OCI-M1 (cell line): ENCODE data around the gene TAPT1.
A peak's percentile ranks its signal among the peaks of the same experiment; 100 is the strongest.
"Not testable (repeated sequence)": the region's sequence is repeated elsewhere in the genome, so short reads cannot be mapped to it uniquely, and the experiment has no call there.

Experiments used
- DNase-seq: peaks from one replicate; lab custom pipeline; 2025; lab: John Stamatoyannopoulos, UW

Gene TAPT1

GRCh38 chr4:16212138-16212782 lies 14.0 kb downstream of the TAPT1 start:
- no peak for DNase-seq

- no peak for DNase-seq
Observed at GRCh38 chr4:16207409-16207808, 18.9 kb downstream of the TAPT1 start.

GRCh38 chr4:16206848-16207247 lies 19.4 kb downstream of the TAPT1 start:
- peak; percentile 41 for DNase-seq

- DNase-seq: no peak
Observed at GRCh38 chr4:16206301-16206700, 20.0 kb downstream of the TAPT1 start.

- peak; percentile 34 for DNase-seq
Observed at GRCh38 chr4:16205298-16206164, 20.7 kb downstream of the TAPT1 start.

GRCh38 chr4:16204505-16204904 lies 21.8 kb downstream of the TAPT1 start:
- no peak for DNase-seq

GRCh38 chr4:16203083-16203482 lies 23.2 kb downstream of the TAPT1 start:
- no peak for DNase-seq

GRCh38 chr4:16202598-16202997 lies 23.7 kb downstream of the TAPT1 start:
- DNase-seq: no peak

GRCh38 chr4:16199093-16199492 lies 27.2 kb downstream of the TAPT1 start:
- peak; percentile 35 for DNase-seq

- no peak for DNase-seq
Observed at GRCh38 chr4:16197876-16198665, 28.2 kb downstream of the TAPT1 start.

GRCh38 chr4:16196482-16197393 lies 29.5 kb downstream of the TAPT1 start:
- DNase-seq: no peak

GRCh38 chr4:16195209-16195608 lies 31.1 kb downstream of the TAPT1 start:
- DNase-seq: no peak

GRCh38 chr4:16194798-16195197 lies 31.5 kb downstream of the TAPT1 start:
- not testable (repeated sequence) for DNase-seq

- DNase-seq: no peak
Observed at GRCh38 chr4:16194214-16194613, 32.1 kb downstream of the TAPT1 start.

GRCh38 chr4:16192631-16193518 lies 33.4 kb downstream of the TAPT1 start:
- DNase-seq: no peak

- no peak for DNase-seq
Observed at GRCh38 chr4:16192057-16192456, 34.2 kb downstream of the TAPT1 start.

GRCh38 chr4:16187455-16187854 lies 38.8 kb downstream of the TAPT1 start:
- DNase-seq: no peak

GRCh38 chr4:16186986-16187385 lies 39.3 kb downstream of the TAPT1 start:
- DNase-seq: no peak

- DNase-seq: no peak
Observed at GRCh38 chr4:16183604-16184003, 42.7 kb downstream of the TAPT1 start.

GRCh38 chr4:16176621-16177020 lies 49.6 kb downstream of the TAPT1 start:
- no peak for DNase-seq

- no peak for DNase-seq
Observed at GRCh38 chr4:16171831-16172230, 54.4 kb downstream of the TAPT1 start.
